Caki2 (cell line): ENCODE data around the gene RELL2. TPM values are rescaled to one million over a fixed set of nuclear protein-coding genes. Genes with fewer than 3 reads are reported as not detected.

Experiments used
- total RNA-seq: library from RNA; depleted of rRNA; stranded (reverse); fragments of >200 nt; shearing (Covaris generic); gene quantifications from 2 replicates; pipeline ENCODE4 v1.2.3, GENCODE V29; 2014; ENCODE audit warnings: low replicate concordance; rRNA removed

Gene RELL2
- total RNA-seq, 1 experiment from 2014 or later = 2.6 TPM

Other genes with a start within 250 kb of the RELL2 start
- gene PCDHGB4, start 249.3 kb upstream of the RELL2 start, total RNA-seq = not detected in 2 replicates
- gene PCDHGA8, start 244.4 kb upstream of the RELL2 start, total RNA-seq = not detected in 2 replicates
- not detected in 2 replicates for gene PCDHGB5, start 239.1 kb upstream of the RELL2 start, total RNA-seq
- gene PCDHGA9, start 234.2 kb upstream of the RELL2 start, total RNA-seq = not detected in 2 replicates
- 0.75 and 1.3 TPM in 2 replicates for gene PCDHGB6, start 229.0 kb upstream of the RELL2 start, total RNA-seq
- 0.14 TPM in 1 of 2 replicates, not detected in the other for gene PCDHGA10, start 224.0 kb upstream of the RELL2 start, total RNA-seq
- 0.03 and 0.64 TPM in 2 replicates for gene PCDHGB7, start 219.3 kb upstream of the RELL2 start, total RNA-seq
- not detected in 2 replicates for gene PCDHGA11, start 215.9 kb upstream of the RELL2 start, total RNA-seq
- gene PCDHGA12, start 206.5 kb upstream of the RELL2 start, total RNA-seq = not detected in 2 replicates
- gene PCDHGC3, start 161.0 kb upstream of the RELL2 start, total RNA-seq = 15.4 and 27.2 TPM in 2 replicates
- not detected in 2 replicates for gene PCDHGC4, start 152.0 kb upstream of the RELL2 start, total RNA-seq
- not detected in 2 replicates for gene PCDHGC5, start 147.9 kb upstream of the RELL2 start, total RNA-seq
- gene DIAPH1, start 18.0 kb upstream of the RELL2 start, total RNA-seq = 17.0 and 43.6 TPM in 2 replicates
- gene HDAC3, start 148 bp upstream of the RELL2 start, total RNA-seq = 89.9 and 114 TPM in 2 replicates
- 19.7 and 23.2 TPM in 2 replicates for gene FCHSD1, start 14.4 kb downstream of the RELL2 start, total RNA-seq
- 10.6 and 11.8 TPM in 2 replicates for gene ARAP3, start 45.2 kb downstream of the RELL2 start, total RNA-seq
- 27.3 and 41.1 TPM in 2 replicates for gene PCDH1, start 241.4 kb downstream of the RELL2 start, total RNA-seq